DMS114 treated with DMSO at 0.1 percent for 48 hours (cell line): ENCODE measurements around the gene SIRT6.
"Not testable (repeated sequence)": the region's sequence is repeated elsewhere in the genome, so short reads cannot be mapped to it uniquely, and the experiment has no call there.

Source experiments
- DNase-seq: peaks from one replicate; lab custom pipeline; 2025; ENCODE audit not compliant: unreplicated experiment; lab: John Stamatoyannopoulos, UW

Gene SIRT6

DNA sequence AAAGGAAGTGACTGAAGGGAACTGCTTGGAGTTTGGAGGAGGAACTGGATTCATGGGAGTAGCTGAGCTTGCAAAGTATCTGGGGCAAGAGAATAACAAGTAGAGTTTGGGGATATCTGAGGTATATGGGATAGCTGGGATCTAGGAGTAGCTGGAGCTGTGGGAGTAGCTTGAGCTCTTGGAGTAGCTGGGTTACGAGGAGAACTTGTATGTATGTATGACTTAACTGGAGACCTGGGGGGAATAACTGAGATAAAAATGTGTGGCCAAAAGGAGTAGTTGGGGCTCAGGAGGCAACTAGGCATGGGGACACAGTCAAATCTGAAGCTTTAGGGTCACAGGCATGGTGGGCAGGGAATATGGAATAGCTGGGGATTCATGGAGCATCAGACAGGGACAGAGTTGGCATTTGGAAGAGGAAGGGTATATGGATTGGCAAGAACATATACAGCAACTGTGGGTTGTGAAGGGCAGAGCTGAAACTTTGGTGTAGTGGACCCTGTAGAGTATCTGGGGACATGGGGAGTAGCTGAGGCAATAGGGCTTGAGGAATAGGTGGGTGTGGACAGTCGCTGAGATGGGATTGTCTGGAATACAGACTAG, 18.7 kb upstream of the SIRT6 start:
- no peak for DNase-seq

DNA sequence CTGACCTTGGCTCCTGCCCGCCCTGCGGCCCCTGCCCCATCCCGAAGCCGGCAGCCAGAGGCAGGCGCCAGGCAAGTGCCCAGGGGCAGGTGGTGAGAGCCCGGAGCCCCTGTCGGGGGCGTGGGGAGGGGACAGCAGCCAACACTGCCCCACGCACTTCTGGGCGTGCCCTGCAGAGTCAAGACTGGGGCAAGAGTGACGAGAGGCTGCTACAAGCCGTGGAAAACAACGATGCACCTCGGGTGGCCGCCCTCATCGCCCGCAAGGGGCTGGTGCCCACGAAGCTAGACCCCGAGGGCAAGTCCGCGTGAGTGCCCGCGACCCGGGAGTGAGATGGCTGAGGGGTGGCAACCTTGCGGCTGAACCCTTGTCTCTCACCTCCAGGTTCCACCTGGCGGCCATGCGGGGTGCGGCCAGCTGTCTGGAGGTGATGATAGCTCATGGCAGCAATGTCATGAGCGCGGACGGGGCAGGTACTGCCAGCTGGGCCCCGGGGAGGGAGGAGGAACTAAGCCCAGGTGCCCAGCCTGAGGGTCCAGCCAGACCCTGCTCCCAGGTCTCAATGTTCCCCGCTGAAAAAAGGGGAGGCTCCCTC, 17.4 kb upstream of the SIRT6 start:
- DNase-seq: no peak

- no peak for DNase-seq
These were observed 16.2 kb upstream of the SIRT6 start for GRCh38 chr19:4198467-4199126.

- DNase-seq: no peak
These were observed 15.5 kb upstream of the SIRT6 start for GRCh38 chr19:4197625-4198466.

DNA sequence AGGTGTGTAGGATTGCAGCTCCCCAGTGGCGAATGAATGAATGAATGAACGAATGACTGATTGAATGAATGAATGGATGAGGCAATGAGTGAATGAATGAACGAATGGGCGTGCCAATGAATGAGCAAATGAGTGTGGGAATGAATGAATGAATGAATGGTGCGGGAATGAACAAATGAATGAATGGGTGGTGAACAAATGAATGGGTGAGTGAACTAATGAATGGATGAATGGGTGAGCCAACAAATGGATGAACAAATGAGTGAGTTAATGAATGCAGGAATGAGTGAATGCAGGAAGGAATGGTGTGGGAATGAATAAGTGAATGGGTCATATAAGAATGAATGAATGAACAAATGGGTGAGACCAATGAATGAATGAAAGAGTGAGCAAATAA, 14.9 kb upstream of the SIRT6 start:
- no peak for DNase-seq

DNA sequence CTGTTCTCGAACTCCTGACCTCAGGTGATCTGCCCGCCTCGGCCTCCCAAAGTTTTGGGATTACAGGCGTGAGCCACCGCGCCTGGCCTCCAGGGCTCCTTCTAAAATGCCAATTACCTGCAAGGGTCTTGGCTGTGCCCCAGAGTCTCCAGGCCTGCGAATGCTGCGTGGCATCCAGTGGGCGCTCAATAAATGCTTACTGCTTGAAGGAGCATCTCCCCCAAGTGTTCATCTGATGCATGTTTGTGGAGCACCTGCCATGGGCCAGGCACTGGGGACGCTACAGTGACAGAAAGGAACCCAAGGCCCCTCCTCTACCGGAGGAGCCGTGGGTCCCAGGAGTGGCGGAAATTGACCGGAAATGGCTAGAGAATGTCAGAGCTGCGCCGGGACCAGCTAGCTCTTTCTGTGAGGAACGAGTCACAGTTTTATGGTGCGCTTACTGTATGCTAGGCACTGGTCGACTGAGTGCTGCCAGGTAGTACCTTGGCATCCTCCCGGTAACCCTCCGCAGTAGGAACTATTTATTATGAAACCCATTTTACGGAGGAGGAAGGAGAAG, 14.3 kb upstream of the SIRT6 start:
- DNase-seq: no peak

GRCh38 chr19:4196009-4196408, 13.6 kb upstream of the SIRT6 start:
- DNase-seq: no peak

DNA sequence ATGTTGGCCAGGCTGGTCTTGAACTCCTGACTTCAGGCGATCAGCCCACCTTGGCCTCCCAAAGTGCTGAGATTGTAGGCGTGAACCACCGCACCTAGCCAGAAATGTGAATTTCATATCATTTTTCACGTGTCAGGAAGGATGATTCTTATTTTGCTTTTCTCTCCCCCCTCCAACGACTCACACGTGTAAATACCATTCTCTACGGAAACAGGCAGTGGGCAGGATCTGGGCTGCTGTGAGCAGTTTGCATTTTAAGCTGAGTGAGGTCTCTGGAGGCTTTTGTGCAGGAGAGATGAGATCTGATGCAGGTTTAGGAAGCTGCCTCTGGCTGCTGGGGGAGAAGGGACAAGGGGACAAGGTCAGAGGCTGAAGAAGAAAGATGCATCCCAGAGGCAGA, 12.0 kb upstream of the SIRT6 start:
- DNase-seq: no peak

GRCh38 chr19:4192537-4192936, 10.2 kb upstream of the SIRT6 start:
- not testable (repeated sequence) for DNase-seq

DNA sequence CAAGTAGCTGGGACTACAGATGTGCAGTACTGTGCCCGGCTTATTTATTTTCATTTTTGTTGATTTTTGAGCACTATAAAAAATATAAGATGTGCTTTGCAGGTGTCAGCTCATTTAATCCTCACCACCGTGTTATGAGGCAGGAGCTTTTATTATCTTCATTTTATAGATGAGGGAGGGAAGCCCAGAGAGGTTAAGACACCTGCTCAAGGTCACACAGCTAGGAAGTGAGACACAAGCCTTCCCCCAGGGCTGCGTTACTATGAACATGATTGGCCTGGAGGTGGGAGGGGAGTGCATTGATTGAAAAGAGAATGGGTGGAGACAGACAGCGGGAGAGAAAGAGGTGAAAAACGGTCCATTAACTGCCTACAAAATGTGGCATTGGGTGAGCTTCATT, 7.3 kb upstream of the SIRT6 start:
- no peak for DNase-seq

- DNase-seq: no peak
These were observed 5.2 kb upstream of the SIRT6 start for GRCh38 chr19:4187313-4188122.

- peak; percentile 24 for DNase-seq
These were observed 4.0 kb upstream of the SIRT6 start for GRCh38 chr19:4186087-4186993.

- no peak for DNase-seq
These were observed 3.2 kb upstream of the SIRT6 start for GRCh38 chr19:4185413-4186086.

DNA sequence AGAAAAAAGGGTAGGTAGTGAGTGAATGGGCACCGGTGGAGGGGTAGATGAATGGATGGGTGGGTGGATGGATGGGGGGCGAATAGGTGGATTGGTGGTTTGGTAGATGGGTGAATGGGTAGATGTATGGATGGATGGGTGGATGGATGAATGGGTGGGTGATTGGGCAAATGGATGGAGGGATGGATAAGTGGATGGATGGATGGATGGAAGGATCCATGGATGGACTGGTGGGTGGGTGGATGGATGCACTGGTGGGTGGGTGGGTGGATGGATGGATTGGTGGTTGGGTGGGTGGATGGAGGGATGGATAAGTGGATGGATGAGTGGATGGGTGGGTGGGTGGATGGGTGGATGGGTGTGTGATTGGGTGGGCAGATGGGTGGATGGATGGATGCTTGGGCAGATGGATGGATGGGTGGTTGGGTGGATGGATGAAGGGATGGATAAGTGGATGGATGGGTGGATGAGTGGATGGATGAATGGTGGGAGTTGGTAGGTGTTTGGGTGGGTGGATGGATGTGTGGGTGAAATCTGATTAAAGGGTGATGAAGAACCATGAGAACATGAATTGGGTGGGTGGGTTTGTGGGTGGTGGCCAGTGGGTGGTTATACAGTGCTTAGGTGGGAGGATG, 2.5 kb upstream of the SIRT6 start:
- DNase-seq: no peak

- no peak for DNase-seq
These were observed 1.8 kb upstream of the SIRT6 start for GRCh38 chr19:4183967-4184717.

DNA sequence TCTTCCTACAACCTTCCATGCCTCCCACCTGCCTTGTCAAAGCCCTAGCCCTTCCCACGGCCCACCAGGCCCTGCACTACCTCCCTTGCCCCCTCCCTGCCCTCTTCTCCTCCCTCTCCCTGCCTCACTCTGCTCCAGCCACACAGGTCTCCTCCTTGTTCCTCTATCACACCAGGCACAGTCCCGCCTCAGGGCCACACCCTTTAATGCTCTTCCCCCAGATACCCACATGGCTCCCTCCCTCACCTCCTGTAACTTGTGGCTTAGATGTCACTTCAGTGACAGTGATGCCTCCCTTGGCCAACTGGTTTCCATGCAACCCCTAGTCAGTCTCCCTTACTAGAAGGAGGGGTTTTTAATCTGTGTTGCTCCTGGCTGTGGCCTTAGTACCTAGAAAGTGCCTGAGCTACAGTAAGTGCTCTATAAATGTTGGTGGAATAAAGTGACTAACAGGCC, 1.3 kb downstream of the SIRT6 start:
- no peak for DNase-seq

GRCh38 chr19:4178990-4179389, 3.4 kb downstream of the SIRT6 start:
- DNase-seq: no peak

- no peak for DNase-seq
These were observed 5.2 kb downstream of the SIRT6 start for GRCh38 chr19:4177146-4177545.
